Prostate gland (tissue), 2 donors: ENCODE results near the gene GPHB5.

Experiments
- CTCF ChIP-seq, 4 experiments: fragments of 200-600 bp in 2 of 4; fragments of 450-650 bp in 2 of 4; sonication (generic) in 2 of 4; IDR thresholded peaks; 1 replicate in 3 of 4; 2 replicates in 1 of 4; pipeline ENCODE4 v1.5.1; 2016 to 2019; ENCODE audit warnings: antibody characterized with exemption in 4 of 4, mild to moderate bottlenecking in 2 of 4, moderate library complexity in 2 of 4
- POLR2A ChIP-seq: fragments of 450-650 bp; IDR thresholded peaks from one replicate; pipeline ENCODE4 v1.6.1; 2016; ENCODE audit warnings: antibody characterized with exemption, mild to moderate bottlenecking

- TF ChIP-seq CTCF (IDR thresholded peaks at IDR 0.05) (no peak), POLR2A (no peak)
Measured at GRCh38 chr14:63322472-63322871, 3.7 kb upstream of the GPHB5 start.
